GM21717 (cell line): Measurements from ENCODE around the gene NIPAL1.
A peak's percentile ranks its signal among the peaks of the same experiment; 100 is the strongest.

ENCODE experiments used
- ATAC-seq: cut with Tn5 transposase; IDR thresholded peaks from one replicate; pipeline ENCODE4 v1.9.1; 2021; ENCODE audit warnings: mild to moderate bottlenecking, moderate library complexity; ENCODE audit not compliant: unreplicated experiment

The NIPAL1 gene

GRCh38 chr4:48025005-48025404 is 8.4 kb downstream of the NIPAL1 start:
- ATAC-seq, result no peak

- peak; percentile 71 for ATAC-seq
Observed at GRCh38 chr4:48027653-48028052, 11.1 kb downstream of the NIPAL1 start.

- ATAC-seq, result peak; percentile 58
Observed at GRCh38 chr4:48028696-48029095, 12.1 kb downstream of the NIPAL1 start.

- no peak for ATAC-seq
Observed at GRCh38 chr4:48030470-48030869, 13.9 kb downstream of the NIPAL1 start.

GRCh38 chr4:48031802-48032525 is 15.4 kb downstream of the NIPAL1 start:
- no peak for ATAC-seq

- no peak for ATAC-seq
Observed at GRCh38 chr4:48032721-48033120, 16.1 kb downstream of the NIPAL1 start.

- no peak for ATAC-seq
Observed at GRCh38 chr4:48033412-48033811, 16.8 kb downstream of the NIPAL1 start.

GRCh38 chr4:48033825-48034413 is 17.3 kb downstream of the NIPAL1 start:
- no peak for ATAC-seq

- no peak for ATAC-seq
Observed at GRCh38 chr4:48035952-48036351, 19.4 kb downstream of the NIPAL1 start.

- no peak for ATAC-seq
Observed at GRCh38 chr4:48037117-48037462, 20.5 kb downstream of the NIPAL1 start.

- no peak for ATAC-seq
Observed at GRCh38 chr4:48038666-48039065, 22.1 kb downstream of the NIPAL1 start.

- no peak for ATAC-seq
Observed at GRCh38 chr4:48039561-48039960, 23.0 kb downstream of the NIPAL1 start.

- ATAC-seq, result no peak
Observed at GRCh38 chr4:48041535-48042137, 25.1 kb downstream of the NIPAL1 start.

GRCh38 chr4:48042979-48043461 is 26.4 kb downstream of the NIPAL1 start:
- no peak for ATAC-seq

GRCh38 chr4:48043504-48043903 is 26.9 kb downstream of the NIPAL1 start:
- no peak for ATAC-seq

- ATAC-seq, result no peak
Observed at GRCh38 chr4:48044298-48044697, 27.7 kb downstream of the NIPAL1 start.

GRCh38 chr4:48046059-48046458 is 29.5 kb downstream of the NIPAL1 start:
- ATAC-seq, result no peak

- ATAC-seq, result peak; percentile 94
Observed at GRCh38 chr4:48047421-48047844, 30.9 kb downstream of the NIPAL1 start.

- ATAC-seq, result peak; percentile 24
Observed at GRCh38 chr4:48047896-48048295, 31.3 kb downstream of the NIPAL1 start.

- no peak for ATAC-seq
Observed at GRCh38 chr4:48049483-48049882, 32.9 kb downstream of the NIPAL1 start.

- ATAC-seq, result no peak
Observed at GRCh38 chr4:48051078-48051477, 34.5 kb downstream of the NIPAL1 start.
